HEK293 (cell line): ENCODE data around the gene PIK3R1.

Experiments used
- BCL11A ChIP-seq: fragments of 450-650 bp; formaldehyde crosslinking; IDR thresholded peaks from 2 replicates; pipeline ENCODE4 v1.5.1; 2016; ENCODE audit warnings: low read depth, missing biosample characterization, missing genetic modification characterization
- GLI4 ChIP-seq: fragments of 450-650 bp; formaldehyde crosslinking; IDR thresholded peaks from 2 replicates; pipeline ENCODE4 v1.5.1; 2016; ENCODE audit warnings: missing biosample characterization, missing genetic modification characterization
- GLIS2 ChIP-seq: fragments of 450-650 bp; formaldehyde crosslinking; IDR thresholded peaks from 2 replicates; pipeline ENCODE4 v1.5.1; 2016; ENCODE audit warnings: missing biosample characterization, missing genetic modification characterization
- HOXD13 ChIP-seq: sonication (generic); formaldehyde crosslinking; IDR thresholded peaks from 2 replicates; pipeline ENCODE4 v1.8.0; 2022; ENCODE audit warnings: missing genetic modification reagents, borderline replicate concordance
- KLF16 ChIP-seq: fragments of 450-650 bp; formaldehyde crosslinking; IDR thresholded peaks from 2 replicates; pipeline ENCODE4 v1.5.1; 2017; ENCODE audit warnings: missing biosample characterization, missing genetic modification characterization
- KLF7 ChIP-seq: fragments of 450-650 bp; formaldehyde crosslinking; IDR thresholded peaks from 2 replicates; pipeline ENCODE4 v1.5.1; 2016; ENCODE audit warnings: missing biosample characterization, missing genetic modification characterization, borderline replicate concordance
- SALL2 ChIP-seq: fragments of 450-650 bp; formaldehyde crosslinking; IDR thresholded peaks from 2 replicates; pipeline ENCODE4 v1.5.0; 2017; ENCODE audit warnings: missing biosample characterization, mild to moderate bottlenecking, missing genetic modification characterization, borderline replicate concordance
- ZBTB1 ChIP-seq: fragments of 450-650 bp; formaldehyde crosslinking; IDR thresholded peaks from 2 replicates; pipeline ENCODE4 v1.5.1; 2016; ENCODE audit warnings: missing biosample characterization, missing genetic modification characterization
- ZBTB17 ChIP-seq: fragments of 450-650 bp; formaldehyde crosslinking; IDR thresholded peaks from 2 replicates; pipeline ENCODE4 v1.5.1; 2016; ENCODE audit warnings: missing biosample characterization, missing genetic modification characterization
- ZBTB7A ChIP-seq: fragments of 450-650 bp; formaldehyde crosslinking; IDR thresholded peaks from 2 replicates; pipeline ENCODE4 v1.5.1; 2016; ENCODE audit warnings: low read depth, missing biosample characterization, missing genetic modification characterization
- ZFP69B ChIP-seq: fragments of 450-650 bp; formaldehyde crosslinking; IDR thresholded peaks from 2 replicates; pipeline ENCODE4 v1.5.1; 2016; ENCODE audit warnings: missing biosample characterization, missing genetic modification characterization
- ZNF140 ChIP-seq: fragments of 450-650 bp; formaldehyde crosslinking; IDR thresholded peaks from 2 replicates; pipeline ENCODE4 v1.5.1; 2016; ENCODE audit warnings: missing biosample characterization, missing genetic modification characterization
- ZNF146 ChIP-seq: fragments of 450-650 bp; formaldehyde crosslinking; IDR thresholded peaks from 2 replicates; pipeline ENCODE4 v1.5.1; 2016; ENCODE audit warnings: missing biosample characterization, missing genetic modification characterization
- ZNF16 ChIP-seq: fragments of 450-650 bp; formaldehyde crosslinking; IDR thresholded peaks from 2 replicates; pipeline ENCODE4 v1.5.1; 2016; ENCODE audit warnings: low read depth, missing biosample characterization, missing genetic modification characterization
- ZNF19 ChIP-seq: fragments of 450-650 bp; formaldehyde crosslinking; IDR thresholded peaks from 2 replicates; pipeline ENCODE4; 2016; ENCODE audit warnings: missing biosample characterization, missing genetic modification characterization, low read depth
- ZNF214 ChIP-seq: fragments of 450-650 bp; formaldehyde crosslinking; IDR thresholded peaks from 2 replicates; pipeline ENCODE4 v1.5.1; 2017; ENCODE audit warnings: missing biosample characterization, mild to moderate bottlenecking, missing genetic modification characterization, borderline replicate concordance
- ZNF221 ChIP-seq: fragments of 450-650 bp; formaldehyde crosslinking; IDR thresholded peaks from 2 replicates; pipeline ENCODE4 v1.5.1; 2017; ENCODE audit warnings: missing biosample characterization, missing genetic modification characterization, borderline replicate concordance
- ZNF23 ChIP-seq: fragments of 450-650 bp; formaldehyde crosslinking; IDR thresholded peaks from 2 replicates; pipeline ENCODE4 v1.5.1; 2016; ENCODE audit warnings: missing biosample characterization, missing genetic modification characterization, borderline replicate concordance
- ZNF239 ChIP-seq: fragments of 450-650 bp; formaldehyde crosslinking; IDR thresholded peaks from 2 replicates; pipeline ENCODE4 v1.5.1; 2016; ENCODE audit warnings: missing biosample characterization, missing genetic modification characterization
- ZNF266 ChIP-seq: fragments of 450-650 bp; formaldehyde crosslinking; IDR thresholded peaks from 2 replicates; pipeline ENCODE4 v1.5.1; 2016; ENCODE audit warnings: missing biosample characterization, missing genetic modification characterization, low read depth
- ZNF274 ChIP-seq, 2 experiments: fragments of 200-500 bp in 1 of 2; fragments of 450-650 bp in 1 of 2; sonication (Bioruptor generic) in 1 of 2; formaldehyde crosslinking in 1 of 2; IDR thresholded peaks; 2 replicates each; pipeline versions ENCODE4 v1.5.1 to v1.6.1; 2014 to 2016; ENCODE audit warnings: borderline replicate concordance in 1 of 2, inconsistent platforms in 1 of 2, low read length in 1 of 2, missing biosample characterization in 1 of 2, missing genetic modification characterization in 1 of 2
- ZNF423 ChIP-seq: fragments of 450-650 bp; formaldehyde crosslinking; IDR thresholded peaks from 2 replicates; pipeline ENCODE4 v1.5.1; 2016; ENCODE audit warnings: missing biosample characterization, missing genetic modification characterization
- ZNF501 ChIP-seq: fragments of 450-650 bp; formaldehyde crosslinking; IDR thresholded peaks from 2 replicates; pipeline ENCODE4 v1.5.1; 2016; ENCODE audit warnings: missing biosample characterization, missing genetic modification characterization
- ZNF521 ChIP-seq: fragments of 450-650 bp; formaldehyde crosslinking; IDR thresholded peaks from 2 replicates; pipeline ENCODE4 v1.5.1; 2017; ENCODE audit warnings: missing biosample characterization, mild to moderate bottlenecking, missing genetic modification characterization
- ZNF530 ChIP-seq: fragments of 450-650 bp; formaldehyde crosslinking; IDR thresholded peaks from 2 replicates; pipeline ENCODE4 v1.5.1; 2016; ENCODE audit warnings: low read depth, missing biosample characterization, missing genetic modification characterization
- ZNF548 ChIP-seq: fragments of 450-650 bp; formaldehyde crosslinking; IDR thresholded peaks from 2 replicates; pipeline ENCODE4 v1.5.1; 2016; ENCODE audit warnings: missing biosample characterization, missing genetic modification characterization
- ZNF560 ChIP-seq: fragments of 450-650 bp; formaldehyde crosslinking; IDR thresholded peaks from 2 replicates; pipeline ENCODE4 v1.5.1; 2017; ENCODE audit warnings: missing biosample characterization, missing genetic modification characterization, borderline replicate concordance
- ZNF596 ChIP-seq: fragments of 450-650 bp; IDR thresholded peaks from 2 replicates; pipeline ENCODE4 v1.5.0; 2018; ENCODE audit warnings: missing biosample characterization, mild to moderate bottlenecking, missing genetic modification characterization, moderate library complexity
- ZNF658 ChIP-seq: fragments of 450-650 bp; formaldehyde crosslinking; IDR thresholded peaks from 2 replicates; pipeline ENCODE4; 2016; ENCODE audit warnings: missing biosample characterization, missing genetic modification characterization
- ZNF670 ChIP-seq: fragments of 450-650 bp; formaldehyde crosslinking; IDR thresholded peaks from 2 replicates; pipeline ENCODE4 v1.5.1; 2016; ENCODE audit warnings: missing biosample characterization, missing genetic modification characterization, low read depth
- ZXDB ChIP-seq: fragments of 450-650 bp; formaldehyde crosslinking; IDR thresholded peaks from 2 replicates; pipeline ENCODE4 v1.5.1; 2016; ENCODE audit warnings: missing biosample characterization, missing genetic modification characterization
- TF ChIP-seq, protein P1 (sequence below): fragments of 450-650 bp; formaldehyde crosslinking; IDR thresholded peaks from 2 replicates; pipeline ENCODE4 v1.5.1; 2016; ENCODE audit warnings: missing biosample characterization, missing genetic modification characterization, borderline replicate concordance
- TF ChIP-seq, protein P2 (sequence below): fragments of 450-650 bp; formaldehyde crosslinking; IDR thresholded peaks from 2 replicates; pipeline ENCODE4 v1.5.1; 2016; ENCODE audit warnings: missing biosample characterization, missing genetic modification characterization
- TF ChIP-seq, protein P3 (sequence below): fragments of 450-650 bp; formaldehyde crosslinking; IDR thresholded peaks from 2 replicates; pipeline ENCODE4 v1.5.1; 2017; ENCODE audit warnings: missing biosample characterization, missing genetic modification characterization
- TF ChIP-seq, protein P4 (sequence below): fragments of 450-650 bp; formaldehyde crosslinking; IDR thresholded peaks from 2 replicates; pipeline ENCODE4 v1.5.1; 2016; ENCODE audit warnings: missing biosample characterization, missing genetic modification characterization
- TF ChIP-seq, protein P5 (sequence below): fragments of 450-650 bp; formaldehyde crosslinking; IDR thresholded peaks from 2 replicates; pipeline ENCODE4 v1.5.1; 2017; ENCODE audit warnings: missing biosample characterization, missing genetic modification characterization

PIK3R1 gene

DNA sequence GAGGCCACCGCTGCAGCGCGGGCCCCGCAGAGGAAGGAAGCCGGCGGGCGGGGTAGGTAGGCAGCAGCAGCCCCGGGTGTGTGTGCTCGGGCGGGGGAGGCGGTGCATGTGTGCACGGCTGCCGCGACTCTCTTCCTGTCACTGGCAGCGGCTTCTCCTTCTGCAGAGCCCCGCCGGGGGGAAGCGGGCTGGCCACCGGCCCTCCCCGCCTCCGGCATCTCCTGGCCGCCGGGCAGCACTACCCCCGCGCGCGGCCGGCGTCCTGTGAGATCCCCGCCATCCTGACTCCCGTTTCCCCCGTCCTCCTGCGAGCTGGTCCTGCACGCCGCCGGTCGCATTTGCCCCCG is 315 bp downstream of the PIK3R1 start (continued):
- TF ChIP-seq, protein P1, sequence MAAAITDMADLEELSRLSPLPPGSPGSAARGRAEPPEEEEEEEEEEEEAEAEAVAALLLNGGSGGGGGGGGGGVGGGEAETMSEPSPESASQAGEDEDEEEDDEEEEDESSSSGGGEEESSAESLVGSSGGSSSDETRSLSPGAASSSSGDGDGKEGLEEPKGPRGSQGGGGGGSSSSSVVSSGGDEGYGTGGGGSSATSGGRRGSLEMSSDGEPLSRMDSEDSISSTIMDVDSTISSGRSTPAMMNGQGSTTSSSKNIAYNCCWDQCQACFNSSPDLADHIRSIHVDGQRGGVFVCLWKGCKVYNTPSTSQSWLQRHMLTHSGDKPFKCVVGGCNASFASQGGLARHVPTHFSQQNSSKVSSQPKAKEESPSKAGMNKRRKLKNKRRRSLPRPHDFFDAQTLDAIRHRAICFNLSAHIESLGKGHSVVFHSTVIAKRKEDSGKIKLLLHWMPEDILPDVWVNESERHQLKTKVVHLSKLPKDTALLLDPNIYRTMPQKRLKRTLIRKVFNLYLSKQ (tag by site-specific recombination), result no peak
- TF ChIP-seq ZNF548 (tag by site-specific recombination) (no peak), ZNF140 (no peak), ZNF670 (tag by site-specific recombination) (no peak), ZBTB17 (no peak), ZNF214 (no peak), ZBTB1 (tag by site-specific recombination) (0 out of 2 replicates have a peak, but pooled peaks have one; percentile 31), ZNF560 (tag by site-specific recombination) (no peak), SALL2 (tag by site-specific recombination) (no peak), ZNF239 (tag by site-specific recombination) (no peak), ZNF221 (no peak), ZNF146 (tag by site-specific recombination) (0 out of 2 replicates have a peak, but pooled peaks have one; percentile 8), ZNF596 (no peak), HOXD13 (CRISPR knock-in tag) (no peak), ZBTB7A (no peak), ZNF274 (IDR thresholded peaks at IDR 0.05; ENCODE audit: low read length) (no peak), ZNF274 (tag by site-specific recombination; IDR thresholded peaks at IDR 0.05; ENCODE audit: borderline replicate concordance) (no peak), ZNF658 (tag by site-specific recombination) (no peak), ZNF16 (tag by site-specific recombination) (no peak), ZNF501 (tag by site-specific recombination) (no peak; the same call in 1 of the 2 replicates), ZNF530 (tag by site-specific recombination) (no peak), ZNF266 (tag by site-specific recombination) (no peak), KLF16 (tag by site-specific recombination) (no peak; the same call in 1 of the 2 replicates), KLF7 (tag by site-specific recombination) (no peak), ZFP69B (tag by site-specific recombination) (no peak), ZNF23 (tag by site-specific recombination) (no peak), GLIS2 (tag by site-specific recombination) (no peak; the same call in none of the 2 replicates), GLI4 (tag by site-specific recombination) (no peak), BCL11A (no peak), ZXDB (tag by site-specific recombination) (no peak), ZNF19 (tag by site-specific recombination) (no peak), ZNF423 (tag by site-specific recombination) (no peak), ZNF521 (no peak)
- TF ChIP-seq, protein P2, sequence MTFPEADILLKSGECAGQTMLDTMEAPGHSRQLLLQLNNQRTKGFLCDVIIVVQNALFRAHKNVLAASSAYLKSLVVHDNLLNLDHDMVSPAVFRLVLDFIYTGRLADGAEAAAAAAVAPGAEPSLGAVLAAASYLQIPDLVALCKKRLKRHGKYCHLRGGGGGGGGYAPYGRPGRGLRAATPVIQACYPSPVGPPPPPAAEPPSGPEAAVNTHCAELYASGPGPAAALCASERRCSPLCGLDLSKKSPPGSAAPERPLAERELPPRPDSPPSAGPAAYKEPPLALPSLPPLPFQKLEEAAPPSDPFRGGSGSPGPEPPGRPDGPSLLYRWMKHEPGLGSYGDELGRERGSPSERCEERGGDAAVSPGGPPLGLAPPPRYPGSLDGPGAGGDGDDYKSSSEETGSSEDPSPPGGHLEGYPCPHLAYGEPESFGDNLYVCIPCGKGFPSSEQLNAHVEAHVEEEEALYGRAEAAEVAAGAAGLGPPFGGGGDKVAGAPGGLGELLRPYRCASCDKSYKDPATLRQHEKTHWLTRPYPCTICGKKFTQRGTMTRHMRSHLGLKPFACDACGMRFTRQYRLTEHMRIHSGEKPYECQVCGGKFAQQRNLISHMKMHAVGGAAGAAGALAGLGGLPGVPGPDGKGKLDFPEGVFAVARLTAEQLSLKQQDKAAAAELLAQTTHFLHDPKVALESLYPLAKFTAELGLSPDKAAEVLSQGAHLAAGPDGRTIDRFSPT (tag by site-specific recombination), result no peak
- TF ChIP-seq, protein P3, sequence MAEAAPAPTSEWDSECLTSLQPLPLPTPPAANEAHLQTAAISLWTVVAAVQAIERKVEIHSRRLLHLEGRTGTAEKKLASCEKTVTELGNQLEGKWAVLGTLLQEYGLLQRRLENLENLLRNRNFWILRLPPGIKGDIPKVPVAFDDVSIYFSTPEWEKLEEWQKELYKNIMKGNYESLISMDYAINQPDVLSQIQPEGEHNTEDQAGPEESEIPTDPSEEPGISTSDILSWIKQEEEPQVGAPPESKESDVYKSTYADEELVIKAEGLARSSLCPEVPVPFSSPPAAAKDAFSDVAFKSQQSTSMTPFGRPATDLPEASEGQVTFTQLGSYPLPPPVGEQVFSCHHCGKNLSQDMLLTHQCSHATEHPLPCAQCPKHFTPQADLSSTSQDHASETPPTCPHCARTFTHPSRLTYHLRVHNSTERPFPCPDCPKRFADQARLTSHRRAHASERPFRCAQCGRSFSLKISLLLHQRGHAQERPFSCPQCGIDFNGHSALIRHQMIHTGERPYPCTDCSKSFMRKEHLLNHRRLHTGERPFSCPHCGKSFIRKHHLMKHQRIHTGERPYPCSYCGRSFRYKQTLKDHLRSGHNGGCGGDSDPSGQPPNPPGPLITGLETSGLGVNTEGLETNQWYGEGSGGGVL, result no peak
- TF ChIP-seq, protein P4, sequence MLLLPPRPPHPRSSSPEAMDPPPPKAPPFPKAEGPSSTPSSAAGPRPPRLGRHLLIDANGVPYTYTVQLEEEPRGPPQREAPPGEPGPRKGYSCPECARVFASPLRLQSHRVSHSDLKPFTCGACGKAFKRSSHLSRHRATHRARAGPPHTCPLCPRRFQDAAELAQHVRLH (tag by site-specific recombination), result peak; percentile 13; the same call in 1 of the 2 replicates
- TF ChIP-seq, protein P5, sequence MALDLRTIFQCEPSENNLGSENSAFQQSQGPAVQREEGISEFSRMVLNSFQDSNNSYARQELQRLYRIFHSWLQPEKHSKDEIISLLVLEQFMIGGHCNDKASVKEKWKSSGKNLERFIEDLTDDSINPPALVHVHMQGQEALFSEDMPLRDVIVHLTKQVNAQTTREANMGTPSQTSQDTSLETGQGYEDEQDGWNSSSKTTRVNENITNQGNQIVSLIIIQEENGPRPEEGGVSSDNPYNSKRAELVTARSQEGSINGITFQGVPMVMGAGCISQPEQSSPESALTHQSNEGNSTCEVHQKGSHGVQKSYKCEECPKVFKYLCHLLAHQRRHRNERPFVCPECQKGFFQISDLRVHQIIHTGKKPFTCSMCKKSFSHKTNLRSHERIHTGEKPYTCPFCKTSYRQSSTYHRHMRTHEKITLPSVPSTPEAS (tag by site-specific recombination), result no peak
